ENCODE measurements around the gene NSMCE1.
"Not testable (repeated sequence)": the region's sequence is repeated elsewhere in the genome, so short reads cannot be mapped to it uniquely, and the experiment has no call there.

Gene NSMCE1

GRCh38 chr16:27281243-27281642 is 12.7 kb upstream of the NSMCE1 start:
- no peak for TF ChIP-seq CTCF (conservative IDR thresholded peaks at IDR 0.05; ENCODE audit: control insufficient read depth, insufficient read depth, low read depth, low read length)
- DNase-seq (ENCODE audit: low read depth) = no peak
- no peak overlapping the region for H3K4me3 ChIP-seq (ENCODE audit: control insufficient read depth, low read depth, low read length)

DNA sequence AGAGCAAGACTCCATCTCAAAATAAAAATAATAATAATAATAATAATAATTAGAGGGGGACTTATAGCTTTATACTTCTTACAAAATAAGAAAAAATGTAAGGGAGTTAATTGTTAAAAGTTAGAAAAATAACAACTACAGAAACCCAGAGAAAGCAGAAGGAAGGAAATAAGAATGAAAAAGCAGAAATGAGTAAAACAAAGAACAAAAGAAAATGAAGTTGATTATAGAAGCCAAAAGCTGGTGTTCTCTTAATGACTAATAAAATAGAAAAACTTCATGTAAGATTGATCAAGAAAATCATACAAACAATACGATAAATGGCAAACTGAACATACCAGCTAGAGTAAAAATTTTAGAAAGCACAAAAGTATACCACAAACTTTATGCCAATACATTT is 6.8 kb upstream of the NSMCE1 start:
- no peak overlapping the region for H3K4me3 ChIP-seq (ENCODE audit: control insufficient read depth, low read depth, low read length)
- no peak for TF ChIP-seq CTCF (conservative IDR thresholded peaks at IDR 0.05; ENCODE audit: control insufficient read depth, insufficient read depth, low read depth, low read length)
- no peak for DNase-seq (ENCODE audit: low read depth)

GRCh38 chr16:27274424-27274874 is 5.9 kb upstream of the NSMCE1 start:
- not testable (repeated sequence) for DNase-seq (ENCODE audit: low read depth); H3K4me3 ChIP-seq (ENCODE audit: control insufficient read depth, low read depth, low read length)

DNA sequence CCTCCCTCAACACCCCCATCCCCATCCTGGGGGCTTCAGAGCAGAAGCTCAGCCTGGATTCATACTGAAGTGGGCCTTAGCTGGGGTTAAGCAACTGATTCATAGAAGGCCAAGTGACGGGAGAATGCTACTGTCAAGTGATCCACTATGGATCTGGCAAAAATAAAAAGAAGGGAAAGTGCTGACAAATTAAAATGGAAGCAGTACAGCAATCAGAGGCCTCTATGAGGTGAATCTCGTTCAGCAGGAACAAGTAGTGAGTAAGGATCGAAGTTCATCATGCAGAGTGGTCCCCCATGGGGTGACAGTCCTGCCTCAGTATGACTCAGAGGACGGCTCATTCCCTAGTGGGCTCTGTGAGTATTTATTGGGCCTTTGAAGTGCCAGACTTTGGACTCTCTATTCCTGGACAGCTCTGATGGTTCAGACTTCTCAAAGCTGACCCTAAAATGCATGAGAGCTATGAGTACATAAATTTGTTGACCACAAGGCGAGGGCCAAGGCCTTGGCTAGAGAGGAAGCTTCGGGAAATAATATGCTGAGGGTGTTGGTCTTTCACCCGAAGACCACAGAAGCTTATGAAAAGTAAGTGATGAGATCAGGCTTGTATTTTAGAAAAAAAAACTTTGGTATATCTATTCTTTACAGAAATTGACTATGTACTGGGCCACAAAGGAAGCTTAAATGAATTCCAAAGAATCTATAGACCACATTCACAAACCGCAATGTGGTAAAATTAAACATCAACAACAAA is 5.3 kb upstream of the NSMCE1 start:
- no peak for TF ChIP-seq CTCF (conservative IDR thresholded peaks at IDR 0.05; ENCODE audit: control insufficient read depth, insufficient read depth, low read depth, low read length)
- peak; percentile 86 for DNase-seq (ENCODE audit: low read depth)
- H3K4me3 ChIP-seq (ENCODE audit: control insufficient read depth, low read depth, low read length) = no peak overlapping the region

- no peak for DNase-seq (ENCODE audit: low read depth)
- no peak for TF ChIP-seq CTCF (conservative IDR thresholded peaks at IDR 0.05; ENCODE audit: control insufficient read depth, insufficient read depth, low read depth, low read length)
- no peak overlapping the region for H3K4me3 ChIP-seq (ENCODE audit: control insufficient read depth, low read depth, low read length)
Observed at GRCh38 chr16:27273330-27273669, 4.7 kb upstream of the NSMCE1 start.

- not testable (repeated sequence) for DNase-seq (ENCODE audit: low read depth); H3K4me3 ChIP-seq (ENCODE audit: control insufficient read depth, low read depth, low read length)
Observed at GRCh38 chr16:27272697-27273096, 4.1 kb upstream of the NSMCE1 start.

- H3K4me3 ChIP-seq (ENCODE audit: control insufficient read depth, low read depth, low read length) = no peak overlapping the region
- TF ChIP-seq CTCF (conservative IDR thresholded peaks at IDR 0.05; ENCODE audit: control insufficient read depth, insufficient read depth, low read depth, low read length) = no peak
- DNase-seq (ENCODE audit: low read depth) = no peak
Observed at GRCh38 chr16:27272076-27272475, 3.5 kb upstream of the NSMCE1 start.

DNA sequence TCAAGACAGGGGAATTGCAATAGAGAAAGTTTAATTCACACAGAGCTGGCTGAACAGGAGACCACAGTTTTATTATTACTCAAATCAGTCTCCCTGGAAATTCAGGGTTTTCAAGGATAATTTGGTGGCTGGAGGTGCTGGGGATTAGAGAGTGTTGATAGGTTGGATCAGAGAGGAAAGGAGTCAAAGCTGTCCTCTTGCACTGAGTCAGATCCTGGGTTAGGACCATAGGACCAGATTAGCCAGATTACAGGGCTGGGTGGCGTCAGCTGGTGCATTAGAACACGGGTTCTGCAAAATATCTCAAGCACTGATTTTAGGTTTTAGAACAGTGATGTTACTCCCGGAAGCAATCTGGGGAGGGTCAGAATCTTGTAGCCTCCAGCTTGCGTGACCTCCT is 1.8 kb upstream of the NSMCE1 start:
- TF ChIP-seq CTCF (conservative IDR thresholded peaks at IDR 0.05; ENCODE audit: control insufficient read depth, insufficient read depth, low read depth, low read length) = no peak
- DNase-seq (ENCODE audit: low read depth) = no peak
- no peak overlapping the region for H3K4me3 ChIP-seq (ENCODE audit: control insufficient read depth, low read depth, low read length)

All from fibroblast of mammary gland (primary cell).